Measurements from ENCODE around the gene TBCE. TPM values are rescaled to one million over a fixed set of nuclear protein-coding genes. Genes with fewer than 3 reads are reported as not detected.
A peak's percentile ranks its signal among the peaks of the same experiment; 100 is the strongest.

Gene TBCE
- total and polyA plus RNA-seq, 9 of the 15 experiments (the other 6 are each of a cell fraction or from before 2014, with no cell fraction given) = 52.6 to 92.1 (median 82.1) TPM

- TF ChIP-seq JUND (IDR thresholded peaks at IDR 0.05; ENCODE audit: borderline replicate concordance, low read depth, low read length) (peak; percentile 3; the same call in 1 of the 2 replicates), JUND (tag; IDR thresholded peaks at IDR 0.05; ENCODE audit: borderline replicate concordance, low read depth, low read length) (peak; percentile 57; the same call in 1 of the 3 replicates), CLOCK (CRISPR knock-in tag; IDR thresholded peaks at IDR 0.05; ENCODE audit: borderline replicate concordance) (no peak), MXD1 (CRISPR knock-in tag; IDR thresholded peaks at IDR 0.05; ENCODE audit: borderline replicate concordance, poor library complexity, severe bottlenecking) (no peak), PHF20 (IDR thresholded peaks at IDR 0.05; ENCODE audit: partially characterized antibody) (peak; percentile 73), ZBTB1 (CRISPR knock-in tag; IDR thresholded peaks at IDR 0.05; ENCODE audit: borderline replicate concordance, low read depth) (0 out of 2 replicates have a peak, but pooled peaks have one; percentile 48), ZNF609 (CRISPR knock-in tag; IDR thresholded peaks at IDR 0.05; ENCODE audit: borderline replicate concordance) (no peak), POLR2G (IDR thresholded peaks at IDR 0.05; ENCODE audit: low read depth, low read length) (peak; percentile 79), CEBPZ (IDR thresholded peaks at IDR 0.05; ENCODE audit: borderline replicate concordance, low read depth, low read length) (no peak), XRCC5 (IDR thresholded peaks at IDR 0.05; ENCODE audit: low read depth, low read length) (no peak; the same call in 1 of the 2 replicates), ZNF444 (CRISPR knock-in tag; IDR thresholded peaks at IDR 0.05) (peak; percentile 49; the same call in 1 of the 2 replicates)
Observed at GRCh38 chr1:235328271-235329138, 38.7 kb upstream of the TBCE start, which contains the start of gene GGPS1 (continued).
